Measurements from ENCODE around the gene RSAD2. TPM values are rescaled to one million over a fixed set of nuclear protein-coding genes. Genes with fewer than 3 reads are reported as not detected.

The RSAD2 gene
- total RNA-seq, 1 experiment from 2014 or later = 37.2 TPM

DNA sequence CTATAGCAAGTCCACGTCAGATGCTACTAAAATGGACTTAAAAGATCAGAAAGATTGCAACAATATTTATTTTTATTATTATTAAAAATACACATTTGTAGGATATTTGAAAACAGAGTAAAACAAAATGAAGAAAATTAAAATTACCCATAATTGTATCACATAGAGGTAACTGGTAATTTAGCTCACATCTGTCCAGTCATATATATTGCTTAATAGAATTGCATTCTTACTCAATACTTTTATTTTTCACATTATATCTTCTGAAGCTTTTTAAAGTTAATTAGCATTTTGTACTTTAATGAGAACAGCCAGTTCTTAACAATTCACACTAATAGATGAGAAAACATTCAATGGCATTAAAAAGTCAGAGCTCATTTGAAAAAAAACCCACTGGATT, 28.1 kb downstream of the RSAD2 start:
- Mint-ChIP-seq H3K36me3 (ENCODE audit: insufficient read depth, unreplicated experiment) (no peaks in the 10 kb centered on the region), H3K4me1 (ENCODE audit: low read depth, unreplicated experiment) (peaks cover 10% of the 10 kb centered on the region), H3K27ac (ENCODE audit: unreplicated experiment) (no peak overlapping the region), H3K9me3 (ENCODE audit: low read depth, unreplicated experiment) (peaks cover 3% of the 10 kb centered on the region), H3K4me3 (ENCODE audit: low read depth, unreplicated experiment) (no peak overlapping the region), H3K27me3 (ENCODE audit: unreplicated experiment) (peaks cover 22% of the 10 kb centered on the region)
- BruUV-seq (replicated peaks) = no TSS peak
- no peak for DNase-seq
- CTCF ChIA-PET = no interaction called here
- TF ChIP-seq, protein P1, sequence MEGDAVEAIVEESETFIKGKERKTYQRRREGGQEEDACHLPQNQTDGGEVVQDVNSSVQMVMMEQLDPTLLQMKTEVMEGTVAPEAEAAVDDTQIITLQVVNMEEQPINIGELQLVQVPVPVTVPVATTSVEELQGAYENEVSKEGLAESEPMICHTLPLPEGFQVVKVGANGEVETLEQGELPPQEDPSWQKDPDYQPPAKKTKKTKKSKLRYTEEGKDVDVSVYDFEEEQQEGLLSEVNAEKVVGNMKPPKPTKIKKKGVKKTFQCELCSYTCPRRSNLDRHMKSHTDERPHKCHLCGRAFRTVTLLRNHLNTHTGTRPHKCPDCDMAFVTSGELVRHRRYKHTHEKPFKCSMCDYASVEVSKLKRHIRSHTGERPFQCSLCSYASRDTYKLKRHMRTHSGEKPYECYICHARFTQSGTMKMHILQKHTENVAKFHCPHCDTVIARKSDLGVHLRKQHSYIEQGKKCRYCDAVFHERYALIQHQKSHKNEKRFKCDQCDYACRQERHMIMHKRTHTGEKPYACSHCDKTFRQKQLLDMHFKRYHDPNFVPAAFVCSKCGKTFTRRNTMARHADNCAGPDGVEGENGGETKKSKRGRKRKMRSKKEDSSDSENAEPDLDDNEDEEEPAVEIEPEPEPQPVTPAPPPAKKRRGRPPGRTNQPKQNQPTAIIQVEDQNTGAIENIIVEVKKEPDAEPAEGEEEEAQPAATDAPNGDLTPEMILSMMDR (IDR thresholded peaks at IDR 0.05; ENCODE audit: unreplicated experiment) = no peak
- intact Hi-C loops (cut with micrococcal nuclease; ENCODE audit: unreplicated experiment) = no loop called here

DNA sequence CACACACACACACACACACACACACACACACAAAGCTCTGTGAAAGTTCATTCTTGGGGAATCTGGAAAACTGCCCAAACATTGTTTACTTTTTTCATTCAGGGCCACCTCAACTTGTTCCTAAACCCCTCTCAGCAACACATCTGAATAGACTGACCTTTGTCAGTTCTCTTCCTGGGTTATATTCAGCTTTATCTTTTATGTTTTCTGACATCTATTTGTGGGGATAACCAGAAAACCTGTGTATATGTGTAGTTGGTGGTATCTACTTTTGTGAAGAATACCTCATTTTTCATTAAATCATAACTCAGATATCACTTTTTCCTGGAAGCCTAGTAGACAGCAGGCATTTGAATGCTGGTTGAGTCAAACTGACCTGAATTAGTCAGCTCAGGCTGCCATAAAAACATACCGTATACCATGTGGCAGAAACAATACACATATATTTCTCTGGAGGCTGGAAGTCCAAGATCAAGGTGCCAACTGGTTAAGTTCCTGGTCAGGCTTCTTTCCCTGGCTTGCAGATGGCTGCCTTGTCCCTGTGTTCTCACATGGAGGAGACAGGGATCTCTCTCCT, 28.7 kb downstream of the RSAD2 start:
- Mint-ChIP-seq H3K27ac (ENCODE audit: unreplicated experiment) (no peak overlapping the region), H3K27me3 (ENCODE audit: unreplicated experiment) (peaks cover 22% of the 10 kb centered on the region), H3K4me1 (ENCODE audit: low read depth, unreplicated experiment) (peaks cover 10% of the 10 kb centered on the region), H3K4me3 (ENCODE audit: low read depth, unreplicated experiment) (no peak overlapping the region), H3K36me3 (ENCODE audit: insufficient read depth, unreplicated experiment) (no peaks in the 10 kb centered on the region), H3K9me3 (ENCODE audit: low read depth, unreplicated experiment) (peaks cover 3% of the 10 kb centered on the region)
- CTCF ChIA-PET = no interaction called here
- TF ChIP-seq, protein P1 (IDR thresholded peaks at IDR 0.05; ENCODE audit: unreplicated experiment) = no peak
- no TSS peak for BruUV-seq (replicated peaks)
- DNase-seq = no peak
- intact Hi-C loops (cut with micrococcal nuclease; ENCODE audit: unreplicated experiment) = no loop called here

DNA sequence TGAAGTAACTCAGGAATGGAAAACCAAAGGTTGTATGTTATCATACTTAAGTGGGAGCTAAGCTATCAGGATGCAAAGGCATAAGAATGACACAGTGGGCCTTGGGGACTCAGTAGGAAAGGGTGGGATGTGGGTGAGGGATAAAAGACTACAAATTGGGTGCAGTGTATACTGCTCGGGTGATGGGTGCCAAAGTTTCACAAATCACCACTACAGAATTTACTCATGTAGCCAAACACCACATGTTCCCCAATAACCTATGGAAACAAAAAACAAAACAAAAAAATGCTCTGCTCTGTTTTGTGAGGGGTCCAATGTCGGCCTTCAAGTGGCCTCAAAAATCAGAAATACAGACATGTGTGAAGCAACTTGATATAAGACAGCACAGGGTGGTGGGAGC, 30.7 kb downstream of the RSAD2 start:
- Mint-ChIP-seq H3K27me3 (ENCODE audit: unreplicated experiment) (peaks cover 7% of the 10 kb centered on the region), H3K27ac (ENCODE audit: unreplicated experiment) (no peak overlapping the region), H3K4me1 (ENCODE audit: low read depth, unreplicated experiment) (peaks cover 10% of the 10 kb centered on the region), H3K4me3 (ENCODE audit: low read depth, unreplicated experiment) (no peak overlapping the region), H3K36me3 (ENCODE audit: insufficient read depth, unreplicated experiment) (no peaks in the 10 kb centered on the region), H3K9me3 (ENCODE audit: low read depth, unreplicated experiment) (no peaks in the 10 kb centered on the region)
- TF ChIP-seq, protein P1 (IDR thresholded peaks at IDR 0.05; ENCODE audit: unreplicated experiment) = no peak
- no TSS peak for BruUV-seq (replicated peaks)
- intact Hi-C loops (cut with micrococcal nuclease; ENCODE audit: unreplicated experiment) = no loop called here
- no peak for DNase-seq
- CTCF ChIA-PET = no interaction called here

DNA sequence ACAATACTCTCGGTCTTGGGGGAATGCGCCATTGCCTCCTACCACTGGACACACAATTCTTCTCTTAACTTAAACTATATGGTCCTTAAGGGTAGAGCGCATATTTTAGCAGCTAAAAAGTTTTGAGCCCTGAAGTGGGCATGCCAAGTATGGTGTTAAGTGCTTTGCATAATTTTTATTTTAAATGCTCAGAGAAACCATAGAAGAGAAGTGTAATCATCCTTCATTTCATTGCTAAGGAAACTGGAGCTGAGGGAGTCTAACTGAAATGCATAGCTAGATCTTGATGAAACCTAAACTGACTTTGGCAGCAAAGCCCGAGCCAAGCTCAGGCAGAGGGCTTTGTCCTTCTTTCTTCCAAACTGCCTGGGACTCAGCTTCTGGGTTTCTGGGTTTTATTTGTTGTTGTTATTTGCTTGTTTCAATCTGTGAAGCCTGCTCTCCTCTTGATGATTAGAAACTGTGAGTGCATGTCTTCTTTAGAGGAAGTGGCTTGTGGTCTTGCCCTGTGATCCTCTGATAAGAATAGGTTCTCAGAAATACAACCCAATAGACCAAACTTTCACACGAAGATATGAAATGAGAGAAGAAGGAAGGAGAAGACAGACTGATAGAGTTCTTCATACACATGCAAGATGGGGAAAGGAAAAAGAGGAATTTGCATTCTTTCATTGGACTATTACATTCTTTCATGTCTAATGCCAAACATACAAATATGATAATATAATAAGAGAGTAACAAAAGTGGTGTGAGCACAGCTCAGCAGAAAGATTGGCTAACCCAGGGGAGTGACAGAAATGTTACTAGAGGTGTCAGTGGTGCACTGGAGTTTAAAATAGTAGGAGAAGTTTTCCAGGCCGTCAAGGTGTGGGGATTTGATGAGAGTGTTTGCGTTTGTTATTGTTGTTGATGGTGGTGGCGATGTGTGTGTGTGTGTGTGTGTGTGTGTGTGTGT, 32.1 kb downstream of the RSAD2 start:
- Mint-ChIP-seq H3K4me1 (ENCODE audit: low read depth, unreplicated experiment) (peaks cover 21% of the 10 kb centered on the region), H3K9me3 (ENCODE audit: low read depth, unreplicated experiment) (no peaks in the 10 kb centered on the region), H3K36me3 (ENCODE audit: insufficient read depth, unreplicated experiment) (peaks cover 2% of the 10 kb centered on the region), H3K27ac (ENCODE audit: unreplicated experiment) (no peak overlapping the region), H3K27me3 (ENCODE audit: unreplicated experiment) (no peaks in the 10 kb centered on the region), H3K4me3 (ENCODE audit: low read depth, unreplicated experiment) (no peak overlapping the region)
- no TSS peak for BruUV-seq (replicated peaks)
- intact Hi-C loops (cut with micrococcal nuclease; ENCODE audit: unreplicated experiment) = no loop called here
- CTCF ChIA-PET = interaction anchor here (0.5 kb wide), 1 partner anchor 43 kb away, joined by 3 read pairs; no protein-coding TSS in a partner anchor
- TF ChIP-seq, protein P1 (IDR thresholded peaks at IDR 0.05; ENCODE audit: unreplicated experiment) = no peak
- no peak for DNase-seq
